Cortex of kidney (tissue), 1 donor: ENCODE results near the gene RPTOR.

Experiments used
- DNase-seq: peaks from one replicate; lab custom pipeline; 2025; lab: John Stamatoyannopoulos, UW

The RPTOR gene

DNA sequence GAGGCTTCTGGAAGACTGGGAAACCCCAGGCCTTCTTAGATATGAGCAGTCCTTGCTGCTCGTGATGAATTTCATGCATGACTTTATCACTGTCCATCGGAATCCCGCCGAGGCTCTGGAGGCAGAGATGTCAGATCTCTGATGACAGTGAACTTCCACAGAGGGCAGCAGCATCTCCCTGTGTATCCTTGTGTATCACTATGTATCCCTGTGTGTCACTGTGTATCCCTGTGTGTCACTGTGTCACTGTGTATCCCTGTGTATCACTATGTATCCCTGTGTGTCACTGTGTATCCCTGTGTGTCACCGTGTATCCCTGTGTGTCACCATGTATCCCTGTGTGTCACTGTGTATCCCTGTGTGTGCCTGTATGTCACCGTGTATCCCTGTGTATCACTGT lies 286.9 kb downstream of the RPTOR start:
- no peak for DNase-seq

DNA sequence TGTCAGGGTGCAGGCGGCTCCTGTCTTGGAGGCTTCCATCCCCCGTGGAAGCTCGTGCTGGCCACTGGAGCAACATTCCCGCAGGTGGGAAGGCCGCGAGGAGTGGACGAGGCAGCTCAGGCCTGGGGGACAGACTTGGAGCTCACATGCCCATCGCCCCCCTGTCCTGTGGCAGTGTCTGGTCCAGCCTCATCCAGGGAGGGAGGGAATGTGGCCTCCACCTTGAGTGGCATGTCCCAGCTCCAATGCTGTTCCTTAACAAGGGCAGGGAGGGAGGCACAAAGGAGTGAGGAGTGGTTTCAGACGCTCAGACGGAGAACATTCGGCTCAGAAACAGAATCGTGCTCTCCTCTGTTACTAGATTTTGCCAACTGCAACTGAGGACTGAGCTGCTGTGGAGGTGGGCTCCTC lies 287.6 kb downstream of the RPTOR start:
- no peak for DNase-seq

GRCh38 chr17:80832888-80833583 lies 288.4 kb downstream of the RPTOR start:
- no peak for DNase-seq

DNA sequence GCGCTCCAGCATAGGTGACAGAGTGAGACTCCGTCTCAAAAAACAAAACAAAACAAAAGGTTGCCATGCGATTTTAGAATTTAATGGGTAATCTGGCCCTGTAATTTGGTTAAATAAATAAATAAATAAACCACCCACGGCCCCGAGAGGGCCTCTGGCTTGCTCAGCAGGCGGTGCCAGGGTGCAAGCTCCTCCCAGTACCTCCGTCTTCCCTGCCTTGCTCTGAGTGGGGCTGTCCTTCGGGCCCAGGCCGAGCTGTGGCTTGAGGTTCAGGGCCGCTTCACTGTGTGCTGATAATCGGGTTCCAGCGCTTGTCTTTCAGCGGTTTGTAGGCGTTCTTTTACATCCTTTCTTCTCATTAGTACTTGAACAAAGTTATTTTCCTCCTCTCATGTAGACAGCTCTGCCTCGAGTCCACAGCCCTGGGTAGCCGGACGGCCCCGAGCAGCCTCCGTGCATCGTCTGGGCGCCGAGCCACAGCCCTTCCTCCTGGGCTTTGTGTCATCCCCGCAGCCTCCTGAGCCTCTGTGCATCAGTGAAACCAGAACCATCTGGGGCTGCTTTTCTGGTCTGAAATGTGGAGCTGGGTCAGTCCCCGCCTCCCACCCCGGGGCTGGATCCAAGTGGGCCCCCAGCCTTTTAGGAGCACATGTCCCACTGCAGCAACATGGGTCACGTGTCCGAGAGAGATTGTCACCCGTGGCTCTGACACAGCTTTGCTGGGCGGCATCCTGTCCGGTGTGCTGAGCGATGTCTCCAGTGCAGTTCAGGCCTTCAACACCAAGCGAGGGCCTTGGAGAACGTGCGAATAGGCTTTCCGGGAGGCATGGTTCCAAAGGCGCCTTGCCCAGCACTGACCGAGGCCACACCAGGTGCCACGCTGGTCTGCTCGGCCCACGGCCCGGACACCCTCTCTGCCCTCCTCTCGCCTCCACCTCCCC lies 289.6 kb downstream of the RPTOR start:
- DNase-seq: no peak

GRCh38 chr17:80834893-80835275 lies 290.2 kb downstream of the RPTOR start:
- DNase-seq: no peak

- DNase-seq: no peak
Measured at GRCh38 chr17:80835816-80836657, 291.4 kb downstream of the RPTOR start.

GRCh38 chr17:80836658-80836965 lies 292.0 kb downstream of the RPTOR start:
- DNase-seq: no peak

DNA sequence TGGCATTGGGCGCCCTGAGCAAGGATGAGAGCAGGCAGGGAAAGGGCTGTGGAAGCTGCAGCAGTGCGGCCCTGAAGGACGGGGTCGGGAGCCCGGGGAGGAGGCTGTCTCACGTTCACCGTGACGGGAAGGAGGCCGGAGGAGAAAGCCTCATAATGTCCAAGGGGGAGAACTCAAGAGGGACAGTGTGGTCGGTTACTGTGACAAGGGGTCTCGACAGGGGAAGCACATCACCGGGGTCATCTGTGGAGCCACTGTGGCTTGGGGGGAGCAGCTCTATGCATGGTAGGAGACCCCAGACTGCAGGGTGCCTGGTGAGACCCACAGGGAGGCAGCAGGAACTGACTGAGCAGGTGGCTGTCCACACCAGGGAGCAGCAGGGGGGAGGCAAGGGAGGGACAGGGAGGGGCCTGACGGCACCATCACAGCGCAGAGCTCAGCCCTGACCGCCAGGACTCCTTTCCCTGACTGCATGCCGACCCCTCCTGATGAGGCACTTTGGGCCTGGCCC lies 292.4 kb downstream of the RPTOR start:
- DNase-seq: no peak

DNA sequence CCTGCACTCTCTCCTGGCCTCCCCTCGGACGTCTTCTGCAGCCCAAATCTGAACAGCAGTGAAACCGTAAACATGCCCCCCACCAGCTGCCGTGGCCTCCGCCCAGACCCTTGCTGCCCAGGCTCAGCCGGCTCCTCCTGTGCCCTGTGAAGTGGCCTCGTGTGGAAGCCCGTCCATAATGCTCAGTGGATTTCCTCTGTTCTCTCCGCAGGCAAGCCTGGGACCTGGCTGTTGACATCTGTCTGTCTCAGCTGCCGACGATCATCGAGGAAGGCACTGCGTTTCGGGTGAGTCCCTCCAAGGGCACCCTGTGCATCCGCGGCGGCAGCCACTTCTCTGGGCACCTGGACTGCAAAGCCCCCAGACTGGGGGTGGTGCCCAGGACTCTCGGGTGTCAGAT lies 293.1 kb downstream of the RPTOR start:
- no peak for DNase-seq

DNA sequence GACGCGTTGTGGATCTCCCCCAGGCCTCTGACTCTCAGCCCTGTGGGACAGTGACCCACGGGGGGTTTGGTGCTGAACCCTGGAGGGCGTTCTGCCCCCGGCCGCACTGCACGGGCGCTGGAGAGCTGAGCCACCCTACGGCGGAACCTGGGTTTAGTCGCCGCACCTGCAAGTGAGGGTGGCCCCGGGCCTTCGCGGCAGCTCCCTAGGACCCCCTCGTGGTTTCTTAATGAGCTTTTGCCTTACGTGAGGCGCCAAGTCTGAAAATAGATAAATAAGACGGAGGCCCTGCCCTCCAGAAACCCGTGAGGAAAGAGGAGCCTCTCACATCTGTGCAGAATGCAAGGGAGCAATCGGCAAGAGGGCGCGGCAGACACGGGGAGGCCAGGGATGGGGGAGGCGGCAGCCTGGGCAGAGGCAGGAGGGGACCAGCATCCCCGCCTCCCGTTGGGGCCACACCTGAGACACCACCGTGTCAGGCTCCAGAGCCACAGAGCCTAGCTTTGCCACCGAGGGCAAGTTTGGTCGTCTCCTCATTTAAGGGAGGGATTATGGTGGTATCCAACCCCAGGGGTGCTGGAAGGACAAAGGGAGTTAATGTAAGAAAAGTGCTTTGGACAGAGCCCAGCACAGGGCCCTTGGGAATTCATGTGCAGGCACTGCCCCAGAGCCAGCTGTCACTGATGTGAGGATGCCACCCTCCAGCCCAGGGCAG lies 293.8 kb downstream of the RPTOR start:
- DNase-seq: no peak

- DNase-seq: no peak
Measured at GRCh38 chr17:80839026-80839345, 294.3 kb downstream of the RPTOR start.

DNA sequence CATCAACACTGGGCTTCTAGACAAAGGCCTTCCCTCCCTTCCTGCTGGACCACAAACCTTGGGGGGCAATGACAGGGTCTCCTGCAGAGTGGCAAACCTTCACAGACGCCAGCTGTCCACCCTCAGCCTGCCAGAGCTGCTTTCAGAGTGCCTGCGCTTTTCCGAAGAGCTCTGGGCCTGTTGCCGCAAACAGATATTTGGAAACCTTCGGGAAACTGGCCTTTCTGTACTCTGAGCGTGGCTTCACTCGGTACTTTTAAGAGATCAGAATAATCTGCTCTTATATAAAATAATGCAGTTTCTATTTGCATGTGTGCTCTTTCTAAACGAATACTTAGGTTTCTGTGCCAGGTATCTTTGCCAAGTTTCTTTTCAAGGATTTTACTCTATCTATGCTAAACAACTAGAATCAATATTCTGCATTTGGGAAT lies 294.9 kb downstream of the RPTOR start:
- no peak for DNase-seq

DNA sequence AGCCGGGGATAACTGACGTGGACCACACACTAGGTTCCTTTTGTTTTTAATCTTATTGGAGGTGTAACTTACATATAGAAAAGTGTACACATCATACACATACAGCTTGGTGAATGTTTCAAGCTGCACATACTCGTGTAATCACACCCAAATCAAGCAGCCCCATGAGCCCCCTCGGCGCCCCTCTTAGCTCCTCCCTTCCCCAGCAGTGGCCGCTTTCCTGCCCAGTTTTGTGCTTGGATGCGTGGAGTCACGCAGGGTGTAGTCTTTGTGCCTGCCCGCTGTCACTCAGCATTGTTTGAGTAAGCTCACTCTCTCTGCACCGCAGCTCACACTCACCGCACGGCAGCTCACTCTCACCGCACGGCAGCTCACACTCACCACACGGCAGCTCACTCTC lies 295.3 kb downstream of the RPTOR start:
- no peak for DNase-seq

DNA sequence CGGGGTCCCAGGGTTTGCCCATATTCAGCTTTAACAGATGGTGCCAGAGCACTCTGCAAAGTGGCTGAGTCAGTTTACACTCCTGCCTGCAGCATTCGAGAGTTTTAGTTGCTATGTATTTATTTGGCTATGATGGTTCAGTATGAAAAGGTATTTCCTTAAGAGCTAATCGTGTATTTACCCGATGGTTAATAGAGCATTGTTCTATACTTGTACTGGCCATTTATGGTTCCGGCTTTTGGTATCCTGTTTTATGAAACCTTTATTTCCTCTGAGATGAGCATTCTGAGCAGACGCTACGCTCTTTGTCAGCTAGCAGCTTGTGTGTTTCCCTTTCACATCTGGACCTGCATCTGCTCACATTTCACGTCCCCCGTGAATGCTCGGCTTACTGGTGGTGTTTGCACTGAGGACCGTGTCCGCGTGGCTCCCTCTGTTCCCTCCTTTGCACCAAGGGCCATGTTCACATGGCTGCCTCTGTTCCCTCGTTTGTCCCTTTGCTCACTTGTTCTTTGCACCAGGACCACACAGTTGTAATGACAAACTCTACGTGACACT lies 297.9 kb downstream of the RPTOR start:
- DNase-seq: no peak

DNA sequence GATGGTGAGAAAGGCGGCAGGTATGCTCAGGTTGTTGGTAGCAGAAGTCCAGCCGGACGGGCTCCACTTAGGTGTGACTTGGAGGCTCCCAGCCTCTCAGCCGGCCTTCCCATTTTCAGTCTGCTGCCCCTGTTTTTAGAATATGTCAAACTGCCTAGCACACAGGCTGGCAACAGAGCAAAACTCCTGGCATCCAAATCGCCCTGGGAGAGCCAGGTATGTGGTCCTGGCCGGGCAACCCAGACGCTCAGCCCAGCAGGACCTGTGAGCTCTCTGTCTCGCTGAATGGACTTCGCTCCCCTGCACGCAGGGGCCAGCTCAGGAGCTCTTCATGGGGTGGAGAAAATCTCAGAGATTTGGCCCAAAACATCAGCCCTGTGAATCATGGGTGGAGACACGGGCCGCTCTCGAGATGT lies 299.1 kb downstream of the RPTOR start:
- DNase-seq: no peak

DNA sequence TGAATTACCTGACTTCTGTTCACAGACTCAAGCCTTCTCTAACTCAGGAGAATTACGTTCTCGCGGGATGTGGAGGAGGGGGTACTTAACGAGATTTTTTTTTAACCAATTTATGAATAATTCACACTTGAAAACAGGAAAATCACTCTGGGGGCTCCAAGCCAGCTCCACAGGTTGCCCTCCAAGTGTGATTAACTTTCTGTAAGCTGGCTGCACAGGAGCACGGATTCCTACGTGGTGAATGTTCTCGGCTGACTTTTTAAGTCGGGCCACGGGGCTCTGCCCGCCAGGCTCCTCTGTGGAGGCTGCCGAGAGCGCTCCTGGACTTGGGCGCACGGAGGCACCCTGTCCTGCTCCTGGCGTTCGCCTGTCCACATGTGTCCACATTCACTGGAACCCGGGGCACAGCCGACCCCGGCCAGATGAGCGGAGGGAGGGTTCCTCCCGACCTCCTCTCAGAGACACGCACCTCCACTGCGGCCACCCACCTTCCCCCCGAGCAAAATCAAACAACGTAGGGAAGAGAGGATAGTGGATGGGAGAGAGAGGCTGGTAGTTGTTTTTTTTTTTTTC lies 299.9 kb downstream of the RPTOR start:
- no peak for DNase-seq

DNA sequence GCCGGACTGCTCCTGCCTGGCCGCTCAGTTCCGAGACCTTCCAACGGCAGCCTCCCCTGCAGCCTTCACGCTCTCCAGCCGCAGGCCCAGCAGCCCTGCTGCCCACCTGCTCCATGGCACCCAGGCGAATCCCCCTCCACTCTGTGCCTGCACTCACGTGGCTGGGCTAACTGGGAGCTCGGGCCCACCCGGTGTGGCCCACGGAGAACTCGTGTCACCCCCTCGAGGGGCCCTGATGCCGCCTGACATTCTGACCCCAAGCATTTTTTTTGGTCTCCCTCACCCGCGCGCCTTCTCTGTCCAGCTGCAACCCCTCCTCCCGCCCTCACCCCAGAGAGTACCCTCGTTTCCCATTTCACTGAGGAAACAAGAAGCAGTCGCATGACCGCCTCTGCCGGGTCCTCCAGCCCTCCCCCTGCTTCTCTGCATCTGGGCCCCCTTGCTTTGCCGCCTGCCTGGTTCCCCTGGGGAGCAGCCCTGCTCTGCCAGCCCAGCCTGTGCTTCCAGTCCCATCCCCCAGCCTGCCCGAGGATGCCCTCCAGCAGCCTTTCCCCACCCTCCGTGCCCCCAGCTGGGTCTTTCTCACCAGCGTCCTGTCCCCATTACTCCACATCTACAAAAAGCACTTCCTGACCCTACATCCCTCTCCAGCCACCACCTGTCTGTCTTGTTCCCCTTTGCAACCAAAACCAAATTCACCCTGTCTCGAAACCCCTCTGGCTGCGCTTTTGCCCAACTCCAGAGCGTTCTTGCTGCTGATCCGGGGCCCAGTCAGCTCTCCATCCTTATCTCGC lies 300.6 kb downstream of the RPTOR start:
- DNase-seq: no peak

DNA sequence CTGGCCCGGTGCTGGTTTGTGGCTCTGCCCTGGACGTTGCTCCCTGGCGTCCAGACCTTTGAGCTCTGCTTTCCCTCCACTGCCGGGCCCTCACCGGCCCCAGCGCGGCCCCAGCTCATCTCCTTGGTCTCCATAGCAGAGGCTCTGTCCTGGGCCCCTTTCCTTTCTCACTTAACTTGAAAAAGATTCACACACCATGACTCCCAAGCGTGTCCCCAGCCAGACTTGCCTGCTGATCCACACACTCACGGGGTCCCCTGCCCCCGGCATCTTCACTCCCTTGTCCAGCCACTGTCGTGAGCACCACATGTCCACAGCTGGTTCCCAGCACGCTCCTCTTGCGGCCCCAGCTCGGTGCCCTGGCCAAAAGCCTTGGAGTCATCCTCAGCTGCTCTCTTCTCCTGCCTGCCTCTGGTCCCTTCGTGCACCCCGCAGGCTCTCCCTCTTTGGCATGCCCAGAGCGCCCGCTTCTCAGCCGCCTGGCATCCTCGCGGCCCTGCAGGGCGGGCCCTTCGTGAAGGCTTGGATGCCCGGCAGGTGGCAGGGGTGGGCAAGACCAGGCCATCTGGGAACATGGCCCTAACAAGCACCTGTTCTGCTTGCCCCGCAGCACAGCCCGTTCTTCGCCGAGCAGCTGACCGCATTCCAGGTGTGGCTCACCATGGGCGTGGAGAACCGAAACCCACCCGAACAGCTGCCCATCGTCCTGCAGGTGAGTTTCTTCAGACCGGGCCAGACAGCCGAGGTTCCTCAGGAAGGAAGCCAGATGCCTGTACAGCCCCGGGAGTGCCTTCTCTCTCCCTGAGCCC lies 301.4 kb downstream of the RPTOR start:
- DNase-seq: no peak

DNA sequence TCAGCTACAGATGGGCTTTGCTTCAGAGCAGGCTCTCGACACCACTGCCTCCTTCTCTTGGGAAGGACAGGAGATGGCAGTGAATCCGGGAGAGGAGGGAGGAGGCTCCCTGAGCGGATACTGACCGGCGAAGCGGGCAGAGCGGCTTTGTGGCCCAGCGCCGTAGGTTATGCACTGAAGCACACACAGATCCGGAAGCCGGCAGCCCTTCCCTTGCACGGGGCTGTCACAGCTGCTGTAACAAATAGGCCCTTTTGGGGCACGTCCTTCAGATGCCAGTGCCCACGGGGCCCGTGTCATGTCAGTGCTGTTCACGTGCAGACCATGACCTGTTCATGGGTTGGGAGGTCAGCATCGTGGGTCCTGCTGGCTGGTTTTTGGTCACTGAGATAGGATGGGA lies 302.3 kb downstream of the RPTOR start:
- DNase-seq: no peak
